ENCODE measurements around the gene FCN2. TPM values are rescaled to one million over a fixed set of nuclear protein-coding genes. Genes with fewer than 3 reads are reported as not detected.

FCN2 gene
- total RNA-seq, 4 donors from 2014 or later = 0.93 to 16.5 TPM; not detected in 2

DNA sequence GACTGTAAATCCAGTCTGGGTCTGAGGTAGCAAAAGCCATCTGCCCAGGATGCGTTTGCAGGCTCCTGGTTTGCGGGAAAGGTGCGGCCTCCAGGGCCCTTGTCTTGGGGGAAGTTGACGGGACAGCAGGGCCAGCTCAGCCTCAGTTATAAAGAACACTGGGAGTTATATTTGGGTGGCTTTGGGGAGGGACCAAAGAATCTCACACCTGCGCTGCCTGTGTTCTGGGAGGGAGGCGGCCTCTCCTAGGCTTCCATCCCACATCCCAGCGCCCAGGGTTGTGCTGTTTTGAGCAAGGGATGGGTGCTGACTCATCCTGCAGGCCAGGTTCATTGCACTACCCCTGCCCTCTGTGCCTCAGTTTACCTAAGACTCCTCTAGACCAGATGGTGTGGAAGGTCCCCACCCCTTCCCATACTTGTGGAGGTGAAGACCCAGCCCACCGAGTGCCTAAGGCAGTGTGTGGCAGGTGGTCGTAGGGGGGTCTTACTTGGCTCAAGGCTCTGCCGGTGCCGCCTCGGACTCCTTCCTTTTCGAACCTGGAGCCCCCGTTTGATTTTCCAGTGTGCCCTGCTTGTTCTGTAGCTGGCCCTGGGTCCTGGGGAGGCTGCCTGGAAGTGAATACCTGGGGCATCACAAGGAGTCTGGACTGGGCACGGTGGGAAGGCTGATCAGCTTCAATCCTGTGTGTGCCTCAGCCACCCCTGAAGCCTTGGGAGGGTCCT lies 39.3 kb upstream of the FCN2 start:
- no peak overlapping the region for H3K4me3 ChIP-seq (replicated peaks in 1 of 3)
- H3K27me3 ChIP-seq = no peaks in the 10 kb centered on the region
- no peak for DNase-seq
- H3K4me1 ChIP-seq = no peaks in the 10 kb centered on the region
- no peak overlapping the region for H3K27ac ChIP-seq
- no peaks in the 10 kb centered on the region for H3K9me3 ChIP-seq
- H3K36me3 ChIP-seq = no peaks in the 10 kb centered on the region
- 89 to 98% methylated on average over 13 to 14 of the region's 15 CpGs for WGBS, 2 donors
- intact Hi-C loops (cut with DNase I) = no loop called here
- TF ChIP-seq, protein P1, sequence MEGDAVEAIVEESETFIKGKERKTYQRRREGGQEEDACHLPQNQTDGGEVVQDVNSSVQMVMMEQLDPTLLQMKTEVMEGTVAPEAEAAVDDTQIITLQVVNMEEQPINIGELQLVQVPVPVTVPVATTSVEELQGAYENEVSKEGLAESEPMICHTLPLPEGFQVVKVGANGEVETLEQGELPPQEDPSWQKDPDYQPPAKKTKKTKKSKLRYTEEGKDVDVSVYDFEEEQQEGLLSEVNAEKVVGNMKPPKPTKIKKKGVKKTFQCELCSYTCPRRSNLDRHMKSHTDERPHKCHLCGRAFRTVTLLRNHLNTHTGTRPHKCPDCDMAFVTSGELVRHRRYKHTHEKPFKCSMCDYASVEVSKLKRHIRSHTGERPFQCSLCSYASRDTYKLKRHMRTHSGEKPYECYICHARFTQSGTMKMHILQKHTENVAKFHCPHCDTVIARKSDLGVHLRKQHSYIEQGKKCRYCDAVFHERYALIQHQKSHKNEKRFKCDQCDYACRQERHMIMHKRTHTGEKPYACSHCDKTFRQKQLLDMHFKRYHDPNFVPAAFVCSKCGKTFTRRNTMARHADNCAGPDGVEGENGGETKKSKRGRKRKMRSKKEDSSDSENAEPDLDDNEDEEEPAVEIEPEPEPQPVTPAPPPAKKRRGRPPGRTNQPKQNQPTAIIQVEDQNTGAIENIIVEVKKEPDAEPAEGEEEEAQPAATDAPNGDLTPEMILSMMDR (IDR thresholded peaks at IDR 0.05) = no peak
- TF ChIP-seq POLR2A (IDR thresholded peaks at IDR 0.05) = no peak

DNA sequence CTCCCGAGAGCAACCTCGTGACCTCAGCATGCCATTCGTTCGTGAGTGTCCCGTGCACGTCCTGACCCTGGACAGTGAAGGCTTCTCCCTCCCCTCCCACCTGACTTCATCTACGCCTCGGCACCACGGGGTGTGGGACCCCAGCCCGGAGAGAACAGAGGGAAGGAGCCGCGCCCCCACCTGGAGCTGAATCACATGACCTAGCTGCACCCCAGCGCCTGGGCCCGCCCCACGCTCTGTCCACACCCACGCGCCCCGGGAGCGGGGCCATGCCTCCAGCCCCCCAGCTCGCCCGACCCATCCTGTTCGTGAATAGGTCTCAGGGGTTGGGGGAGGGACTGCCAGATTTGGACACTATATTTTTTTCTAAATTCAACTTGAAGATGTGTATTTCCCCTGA lies 38.3 kb upstream of the FCN2 start:
- no peaks in the 10 kb centered on the region for H3K9me3 ChIP-seq
- no peaks in the 10 kb centered on the region for H3K4me1 ChIP-seq
- intact Hi-C loops (cut with DNase I) = no loop called here
- DNase-seq = no peak
- no peak overlapping the region for H3K4me3 ChIP-seq (replicated peaks in 1 of 3)
- no peaks in the 10 kb centered on the region for H3K27me3 ChIP-seq
- H3K27ac ChIP-seq = no peak overlapping the region
- WGBS, 2 donors = 85 to 89% methylated on average over 21 to 22 of the region's 22 CpGs
- H3K36me3 ChIP-seq = no peaks in the 10 kb centered on the region
- TF ChIP-seq, protein P1 (IDR thresholded peaks at IDR 0.05) = no peak
- no peak for TF ChIP-seq POLR2A (IDR thresholded peaks at IDR 0.05)

DNA sequence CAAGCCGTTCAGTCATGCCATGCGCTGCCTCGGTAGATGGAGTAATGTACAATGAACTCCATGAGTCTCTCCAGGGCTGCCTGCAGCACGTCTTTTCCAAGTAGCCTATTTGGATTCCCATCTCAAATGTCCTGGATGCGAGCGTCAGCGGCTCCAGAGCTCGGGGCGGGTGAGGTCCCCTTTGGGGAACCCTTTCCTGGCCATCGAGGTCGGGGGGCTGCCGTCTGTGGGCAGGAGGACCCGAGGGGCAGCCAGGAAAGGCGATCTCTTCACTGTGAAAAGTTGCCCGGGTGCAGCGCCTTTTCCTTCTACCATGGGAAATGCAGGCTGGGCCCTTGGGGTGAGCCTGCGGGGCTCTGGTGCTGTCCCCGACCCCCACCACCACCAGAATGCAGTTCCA lies 36.9 kb upstream of the FCN2 start:
- TF ChIP-seq, protein P1 (IDR thresholded peaks at IDR 0.05) = no peak
- TF ChIP-seq POLR2A (IDR thresholded peaks at IDR 0.05) = no peak
- Histone ChIP-seq H3K9me3 (no peaks in the 10 kb centered on the region), H3K27ac (no peak overlapping the region), H3K27me3 (no peaks in the 10 kb centered on the region), H3K4me1 (no peaks in the 10 kb centered on the region), H3K4me3 (replicated peaks in 1 of 3) (no peak overlapping the region), H3K36me3 (no peaks in the 10 kb centered on the region)
- 90 to 91% methylated on average over 18 of the region's 18 CpGs for WGBS, 2 donors
- intact Hi-C loops (cut with DNase I) = no loop called here
- DNase-seq = no peak

- no peaks in the 10 kb centered on the region for H3K36me3 ChIP-seq
- no peaks in the 10 kb centered on the region for H3K27me3 ChIP-seq
- no peak overlapping the region for H3K4me3 ChIP-seq (replicated peaks in 1 of 3)
- H3K4me1 ChIP-seq = no peaks in the 10 kb centered on the region
- intact Hi-C loops (cut with DNase I) = no loop called here
- H3K27ac ChIP-seq = no peak overlapping the region
- no peaks in the 10 kb centered on the region for H3K9me3 ChIP-seq
- TF ChIP-seq POLR2A (IDR thresholded peaks at IDR 0.05) = no peak
- TF ChIP-seq, protein P1 (IDR thresholded peaks at IDR 0.05) = no peak
- no peak for DNase-seq
- 86 to 89% methylated on average over 8 of the region's 8 CpGs for WGBS, 2 donors
Observed at GRCh38 chr9:134844821-134845220, 35.8 kb upstream of the FCN2 start.

GRCh38 chr9:134846187-134846586 lies 34.4 kb upstream of the FCN2 start:
- intact Hi-C loops (cut with DNase I) = no loop called here
- Histone ChIP-seq H3K4me3 (replicated peaks in 1 of 3) (no peak overlapping the region), H3K36me3 (no peaks in the 10 kb centered on the region), H3K9me3 (no peaks in the 10 kb centered on the region), H3K27me3 (no peaks in the 10 kb centered on the region), H3K27ac (no peak overlapping the region), H3K4me1 (no peaks in the 10 kb centered on the region)
- no peak for TF ChIP-seq POLR2A (IDR thresholded peaks at IDR 0.05)
- TF ChIP-seq, protein P1 (IDR thresholded peaks at IDR 0.05) = no peak
- 85% methylated on average over 14 to 16 of the region's 16 CpGs for whole genome bisulfite sequencing, 2 donors
- no peak for DNase-seq
